Body of pancreas (tissue), 4 donors: ENCODE data around the gene FBN3. TPM values are rescaled to one million over a fixed set of nuclear protein-coding genes. Genes with fewer than 3 reads are reported as not detected.

Experiments
- ATAC-seq: fragments of 150-250 bp; one replicate; pipeline ENCODE4 v1.9.1; 2016
- DNase-seq, 4 donors: peaks; one replicate each; pipeline ENCODE4 v3.0.0-alpha.2; 2019
- H3K27ac ChIP-seq, 4 donors: fragments of 200-600 bp; sonication (generic); 1 replicate in 3 of 4; 2 replicates in 1 of 4; pipeline versions ENCODE4 v1.5.1 to v1.6.1; 2016 to 2019; ENCODE audit warnings: mild to moderate bottlenecking in 1 of 4, mixed read lengths in 1 of 4, moderate library complexity in 1 of 4
- H3K27me3 ChIP-seq, 2 donors: fragments of 200-600 bp; sonication (generic); one replicate each; pipeline ENCODE4 v1.6.0; 2016; ENCODE audit warnings: mild to moderate bottlenecking in 1 of 2
- H3K36me3 ChIP-seq, 2 donors: fragments of 200-600 bp; sonication (generic); replicated peaks in 1 of 2; 2 replicates each; pipeline ENCODE4 v1.5.1; 2016; ENCODE audit warnings: low read depth in 2 of 2; ENCODE audit not compliant: insufficient read depth in 1 of 2
- H3K4me1 ChIP-seq: fragments of 200-600 bp; sonication (generic); one replicate; pipeline ENCODE4 v1.6.0; 2016
- H3K4me3 ChIP-seq, 2 donors: fragments of 200-600 bp; sonication (generic); 1 replicate in 1 of 2; 2 replicates in 1 of 2; pipeline ENCODE4 v1.5.1; 2016 to 2019
- H3K9me3 ChIP-seq, 3 donors: fragments of 200-600 bp; sonication (generic); 1 replicate in 2 of 3; 2 replicates in 1 of 3; pipeline ENCODE4 v1.5.1; 2016
- POLR2A ChIP-seq, 3 donors: fragments of 450-650 bp; IDR thresholded peaks; one replicate each; pipeline ENCODE4 v1.6.1; 2016; ENCODE audit warnings: antibody characterized with exemption in 3 of 3, mild to moderate bottlenecking in 2 of 3
- WGBS, 2 donors: methylation state at CpG; one replicate each; pipeline ENCODE4 v1.1.5; 2017; 5-methylcytosine and 5-hydroxymethylcytosine counted together
- intact Hi-C: fragments of 100-400 bp; cut with DNase I; formaldehyde crosslinking; loops from one replicate; pipeline ENCODE4 v1.15.1; 2023
- total RNA-seq, 2 donors: library from RNA; depleted of rRNA; stranded (reverse); fragments of >200 nt; gene quantifications; one replicate each; pipeline ENCODE4 v1.1.0, GENCODE V29; 2016
- TF ChIP-seq, protein P1 (sequence below), 7 experiments: fragments of 450-650 bp in 4 of 7; fragments of 200-600 bp in 3 of 7; sonication (generic) in 3 of 7; IDR thresholded peaks; one replicate each; pipeline ENCODE4 v1.5.1; 2016 to 2019; ENCODE audit warnings: antibody characterized with exemption in 7 of 7

FBN3 gene
- total RNA-seq, 2 donors from 2014 or later, result 0.26 TPM; not detected in 1

GRCh38 chr19:8097198-8097597 lies 52.2 kb downstream of the FBN3 start:
- Histone ChIP-seq H3K27me3 (no peaks in the 10 kb centered on the region), H3K27ac (no peak overlapping the region), H3K4me3 (no peak overlapping the region), H3K9me3 (peaks cover 0 to 22% (median 0%) of the 10 kb centered on the region in 3 donors), H3K4me1 (no peaks in the 10 kb centered on the region), H3K36me3 (no peaks in the 10 kb centered on the region)
- WGBS, 2 donors, result 86 to 93% methylated on average over 3 to 10 of the region's 10 CpGs
- ATAC-seq (no peak), DNase-seq (no peak)
- TF ChIP-seq, protein P1, sequence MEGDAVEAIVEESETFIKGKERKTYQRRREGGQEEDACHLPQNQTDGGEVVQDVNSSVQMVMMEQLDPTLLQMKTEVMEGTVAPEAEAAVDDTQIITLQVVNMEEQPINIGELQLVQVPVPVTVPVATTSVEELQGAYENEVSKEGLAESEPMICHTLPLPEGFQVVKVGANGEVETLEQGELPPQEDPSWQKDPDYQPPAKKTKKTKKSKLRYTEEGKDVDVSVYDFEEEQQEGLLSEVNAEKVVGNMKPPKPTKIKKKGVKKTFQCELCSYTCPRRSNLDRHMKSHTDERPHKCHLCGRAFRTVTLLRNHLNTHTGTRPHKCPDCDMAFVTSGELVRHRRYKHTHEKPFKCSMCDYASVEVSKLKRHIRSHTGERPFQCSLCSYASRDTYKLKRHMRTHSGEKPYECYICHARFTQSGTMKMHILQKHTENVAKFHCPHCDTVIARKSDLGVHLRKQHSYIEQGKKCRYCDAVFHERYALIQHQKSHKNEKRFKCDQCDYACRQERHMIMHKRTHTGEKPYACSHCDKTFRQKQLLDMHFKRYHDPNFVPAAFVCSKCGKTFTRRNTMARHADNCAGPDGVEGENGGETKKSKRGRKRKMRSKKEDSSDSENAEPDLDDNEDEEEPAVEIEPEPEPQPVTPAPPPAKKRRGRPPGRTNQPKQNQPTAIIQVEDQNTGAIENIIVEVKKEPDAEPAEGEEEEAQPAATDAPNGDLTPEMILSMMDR (IDR thresholded peaks at IDR 0.05), result no peak
- TF ChIP-seq POLR2A (IDR thresholded peaks at IDR 0.05), result no peak
- intact Hi-C loops, result no loop called here

GRCh38 chr19:8096071-8096470 lies 53.3 kb downstream of the FBN3 start:
- intact Hi-C loops, result no loop called here
- no peaks in the 10 kb centered on the region for H3K27me3 ChIP-seq
- ATAC-seq (no peak), DNase-seq (no peak)
- no peaks in the 10 kb centered on the region for H3K36me3 ChIP-seq
- peaks cover 0 to 22% (median 0%) of the 10 kb centered on the region in 3 donors for H3K9me3 ChIP-seq
- no peak overlapping the region for H3K27ac ChIP-seq
- no peak for TF ChIP-seq POLR2A (IDR thresholded peaks at IDR 0.05)
- TF ChIP-seq, protein P1 (IDR thresholded peaks at IDR 0.05), result no peak
- 83 to 94% methylated on average over 2 to 3 of the region's 3 CpGs for WGBS, 2 donors
- H3K4me1 ChIP-seq, result no peaks in the 10 kb centered on the region
- no peak overlapping the region for H3K4me3 ChIP-seq

GRCh38 chr19:8095354-8095886 lies 54.0 kb downstream of the FBN3 start:
- DNase-seq, result no peak
- no peak for TF ChIP-seq POLR2A (IDR thresholded peaks at IDR 0.05)
- TF ChIP-seq, protein P1 (IDR thresholded peaks at IDR 0.05), result no peak
- Histone ChIP-seq H3K9me3 (peaks cover 0 to 22% (median 0%) of the 10 kb centered on the region in 3 donors), H3K4me1 (no peaks in the 10 kb centered on the region), H3K27me3 (no peaks in the 10 kb centered on the region), H3K36me3 (no peaks in the 10 kb centered on the region), H3K27ac (no peak overlapping the region), H3K4me3 (no peak overlapping the region)
- ATAC-seq, result no peak
- WGBS, 2 donors, result 63 to 91% methylated on average over 1 to 2 of the region's 2 CpGs
- intact Hi-C loops, result no loop called here

DNA sequence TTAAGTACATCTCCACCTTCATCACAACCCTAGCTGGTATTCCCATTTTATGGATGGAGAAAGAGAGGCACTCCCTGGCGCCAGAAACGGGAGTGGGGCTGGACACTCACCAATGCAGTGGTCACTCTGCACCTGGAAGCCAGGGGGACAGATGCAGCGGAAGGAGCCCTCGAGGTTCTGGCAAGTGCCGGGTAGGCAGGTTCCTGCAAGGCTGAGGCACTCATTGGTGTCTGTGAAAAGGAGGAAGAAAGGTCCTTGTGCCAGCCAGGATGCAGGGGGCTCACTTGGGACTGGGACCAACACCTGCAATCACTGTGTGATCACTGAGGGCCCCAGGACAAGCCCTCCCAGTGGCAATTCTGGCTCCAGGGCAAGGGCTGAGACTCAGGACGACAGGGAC lies 55.1 kb downstream of the FBN3 start:
- intact Hi-C loops, result no loop called here
- TF ChIP-seq POLR2A (IDR thresholded peaks at IDR 0.05), result no peak
- TF ChIP-seq, protein P1 (IDR thresholded peaks at IDR 0.05), result no peak
- Histone ChIP-seq H3K27me3 (no peaks in the 10 kb centered on the region), H3K36me3 (no peaks in the 10 kb centered on the region), H3K4me3 (no peak overlapping the region), H3K4me1 (no peaks in the 10 kb centered on the region), H3K27ac (no peak overlapping the region), H3K9me3 (peaks cover 0 to 22% (median 0%) of the 10 kb centered on the region in 3 donors)
- ATAC-seq (no peak), DNase-seq (no peak)
- WGBS, 2 donors, result 71 to 79% methylated on average over 5 to 6 of the region's 6 CpGs

DNA sequence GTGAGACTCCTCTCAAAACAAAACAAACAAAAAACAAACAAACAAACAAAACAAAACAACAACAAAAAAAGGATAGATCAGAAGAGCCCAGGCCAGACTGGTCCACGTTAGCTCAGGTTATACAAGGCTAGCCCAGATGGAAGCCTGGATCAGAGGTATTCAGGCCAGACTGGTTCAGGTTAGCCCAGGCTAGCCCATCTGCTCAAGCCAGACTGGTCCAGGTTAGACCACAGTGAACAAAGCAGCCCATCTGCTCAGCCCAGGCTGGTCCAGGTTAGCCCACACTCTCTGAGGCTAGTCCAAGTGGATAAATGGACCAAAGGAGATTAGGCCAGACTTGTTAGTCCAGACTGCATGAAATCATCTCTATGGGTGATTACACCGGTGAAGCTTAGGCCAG lies 55.7 kb downstream of the FBN3 start:
- Histone ChIP-seq H3K27ac (no peak overlapping the region), H3K9me3 (peaks cover 0 to 22% (median 0%) of the 10 kb centered on the region in 3 donors), H3K4me3 (no peak overlapping the region), H3K27me3 (no peaks in the 10 kb centered on the region), H3K36me3 (no peaks in the 10 kb centered on the region), H3K4me1 (no peaks in the 10 kb centered on the region)
- 83 to 94% methylated on average over 2 of the region's 2 CpGs for WGBS, 2 donors
- ATAC-seq (no peak), DNase-seq (no peak)
- TF ChIP-seq, protein P1 (IDR thresholded peaks at IDR 0.05), result no peak
- TF ChIP-seq POLR2A (IDR thresholded peaks at IDR 0.05), result no peak
- intact Hi-C loops, result no loop called here
